Measurements from ENCODE around the gene TYRP1.

DNA sequence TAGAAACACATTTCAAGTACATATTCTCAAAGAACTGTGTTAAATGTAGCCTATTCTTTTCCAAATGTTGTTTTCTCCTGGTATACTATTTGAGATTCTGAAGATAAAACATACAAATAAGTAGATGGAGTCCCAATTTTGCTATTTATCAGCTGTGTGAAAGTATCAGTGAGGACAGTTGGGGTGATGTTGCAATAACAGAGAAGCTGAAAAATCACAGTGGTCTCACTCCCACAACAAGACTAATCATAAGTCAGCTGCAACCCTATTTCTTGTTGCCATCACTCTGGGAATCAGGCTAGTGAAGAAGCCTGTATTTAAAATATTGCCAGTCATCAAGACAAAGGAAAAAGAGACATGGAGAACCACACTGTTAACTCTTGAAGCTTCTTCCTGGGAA lies 55.8 kb downstream of the TYRP1 start:
- TF ChIP-seq, protein P1, sequence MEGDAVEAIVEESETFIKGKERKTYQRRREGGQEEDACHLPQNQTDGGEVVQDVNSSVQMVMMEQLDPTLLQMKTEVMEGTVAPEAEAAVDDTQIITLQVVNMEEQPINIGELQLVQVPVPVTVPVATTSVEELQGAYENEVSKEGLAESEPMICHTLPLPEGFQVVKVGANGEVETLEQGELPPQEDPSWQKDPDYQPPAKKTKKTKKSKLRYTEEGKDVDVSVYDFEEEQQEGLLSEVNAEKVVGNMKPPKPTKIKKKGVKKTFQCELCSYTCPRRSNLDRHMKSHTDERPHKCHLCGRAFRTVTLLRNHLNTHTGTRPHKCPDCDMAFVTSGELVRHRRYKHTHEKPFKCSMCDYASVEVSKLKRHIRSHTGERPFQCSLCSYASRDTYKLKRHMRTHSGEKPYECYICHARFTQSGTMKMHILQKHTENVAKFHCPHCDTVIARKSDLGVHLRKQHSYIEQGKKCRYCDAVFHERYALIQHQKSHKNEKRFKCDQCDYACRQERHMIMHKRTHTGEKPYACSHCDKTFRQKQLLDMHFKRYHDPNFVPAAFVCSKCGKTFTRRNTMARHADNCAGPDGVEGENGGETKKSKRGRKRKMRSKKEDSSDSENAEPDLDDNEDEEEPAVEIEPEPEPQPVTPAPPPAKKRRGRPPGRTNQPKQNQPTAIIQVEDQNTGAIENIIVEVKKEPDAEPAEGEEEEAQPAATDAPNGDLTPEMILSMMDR (IDR thresholded peaks at IDR 0.05), result no peak
- TF ChIP-seq POLR2AphosphoS5 (IDR thresholded peaks at IDR 0.05) (no peak), POLR2A (IDR thresholded peaks at IDR 0.05) (no peak)

All from gastroesophageal sphincter (tissue), 3 donors.